Brain microvascular endothelial cell (primary cell): ENCODE measurements around the gene LRP5.

Experiments
- DNase-seq: peaks from one replicate; pipeline ENCODE4 v3.0.0-alpha.2; 2020
- H3K27ac ChIP-seq: fragments of 250-450 bp; sonication (Bioruptor Pico); 2 replicates; pipeline ENCODE4 v1.5.1; 2020; ENCODE audit warnings: mild to moderate bottlenecking, moderate library complexity
- H3K27me3 ChIP-seq: fragments of 250-450 bp; sonication (Bioruptor Pico); replicated peaks from 2 replicates; pipeline ENCODE4 v1.5.1; 2020; ENCODE audit warnings: mild to moderate bottlenecking
- H3K36me3 ChIP-seq: fragments of 250-450 bp; sonication (Bioruptor Pico); replicated peaks from 2 replicates; pipeline ENCODE4 v1.5.1; 2020; ENCODE audit warnings: mild to moderate bottlenecking
- H3K4me3 ChIP-seq: 2 replicates; pipeline ENCODE4 v1.5.1; 2011; ENCODE audit warnings: low read depth, mild to moderate bottlenecking, control low read depth, low read length, moderate library complexity
- CTCF ChIP-seq: IDR thresholded peaks from 2 replicates; pipeline ENCODE4 v1.5.1; 2011; ENCODE audit warnings: low read depth, mild to moderate bottlenecking, moderate library complexity, low read length, control low read depth, inconsistent platforms; ENCODE audit errors: missing control alignments
- in situ Hi-C: cut with HindIII; loops from 2 replicates; pipeline ENCODE4 v1.10.0; 2017; ENCODE audit warnings: low sequenced_read_pairs, low pct_ligation_motif_present

The LRP5 gene

DNA sequence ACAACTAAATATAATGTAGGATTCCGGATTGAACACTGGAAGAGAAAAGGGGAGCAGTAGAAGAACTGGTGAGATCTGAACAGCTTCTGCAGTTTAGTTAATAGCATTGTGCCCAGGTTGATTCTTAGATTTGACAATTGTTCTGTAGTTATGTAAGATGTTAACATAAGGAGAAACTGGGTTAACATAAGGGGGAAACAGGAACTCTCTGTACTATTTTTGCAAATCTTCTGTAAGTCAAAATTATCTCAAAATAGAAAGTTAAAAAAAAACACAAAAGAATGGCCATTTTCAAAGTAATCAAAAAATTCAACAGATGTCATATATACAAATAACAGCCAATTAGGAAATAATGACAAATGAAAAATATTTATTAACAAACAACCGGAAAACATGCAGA, 18.7 kb upstream of the LRP5 start:
- TF ChIP-seq CTCF: no peak

GRCh38 chr11:68295271-68295670, 17.1 kb upstream of the LRP5 start:
- DNase-seq: no peak
- Histone ChIP-seq H3K27me3 (no peaks in the 10 kb centered on the region), H3K36me3 (no peaks in the 10 kb centered on the region), H3K4me3 (no peak overlapping the region), H3K27ac (no peak overlapping the region)
- in situ Hi-C loops: no loop called here
- TF ChIP-seq CTCF: no peak

More for the DNA sequence above, 18.7 kb upstream of the LRP5 start:
- Histone ChIP-seq H3K4me3 (no peak overlapping the region), H3K27me3 (no peaks in the 10 kb centered on the region), H3K36me3 (no peaks in the 10 kb centered on the region), H3K27ac (no peak overlapping the region)
- in situ Hi-C loops: no loop called here
- DNase-seq: no peak

DNA sequence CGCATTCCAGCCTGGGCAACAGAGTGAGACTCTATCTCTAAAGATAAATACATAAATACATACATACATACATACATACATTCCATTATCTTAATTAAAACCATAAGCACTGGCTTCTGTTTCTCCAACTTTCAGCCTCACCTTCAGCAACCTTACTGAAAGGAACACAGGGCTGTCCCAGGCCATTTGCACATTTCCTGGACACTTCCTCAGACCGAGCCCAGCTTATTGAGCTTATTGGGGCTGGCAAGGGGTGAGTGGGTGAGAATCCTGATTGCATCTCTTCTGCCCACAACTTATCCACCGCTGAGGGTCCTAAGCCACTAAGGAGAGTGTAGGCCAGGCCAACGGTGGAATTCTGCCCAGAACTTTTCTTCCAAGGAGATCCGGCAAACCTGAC, 16.5 kb upstream of the LRP5 start:
- H3K27me3 ChIP-seq: no peaks in the 10 kb centered on the region
- H3K36me3 ChIP-seq: no peaks in the 10 kb centered on the region
- no peak overlapping the region for H3K4me3 ChIP-seq
- TF ChIP-seq CTCF: no peak
- in situ Hi-C loops: no loop called here
- no peak overlapping the region for H3K27ac ChIP-seq
- no peak for DNase-seq

- TF ChIP-seq CTCF: no peak
- no peak overlapping the region for H3K4me3 ChIP-seq
- H3K36me3 ChIP-seq: no peaks in the 10 kb centered on the region
- no peak for DNase-seq
- no peak overlapping the region for H3K27ac ChIP-seq
- in situ Hi-C loops: no loop called here
- no peaks in the 10 kb centered on the region for H3K27me3 ChIP-seq
Measured at GRCh38 chr11:68296344-68297051, 15.9 kb upstream of the LRP5 start.

GRCh38 chr11:68297052-68297378, 15.4 kb upstream of the LRP5 start:
- TF ChIP-seq CTCF: no peak
- in situ Hi-C loops: no loop called here
- Histone ChIP-seq H3K36me3 (no peaks in the 10 kb centered on the region), H3K4me3 (no peak overlapping the region), H3K27ac (no peak overlapping the region), H3K27me3 (no peaks in the 10 kb centered on the region)
- DNase-seq: no peak

GRCh38 chr11:68297494-68297811, 14.9 kb upstream of the LRP5 start:
- in situ Hi-C loops: no loop called here
- Histone ChIP-seq H3K27me3 (no peaks in the 10 kb centered on the region), H3K4me3 (no peak overlapping the region), H3K27ac (no peak overlapping the region), H3K36me3 (no peaks in the 10 kb centered on the region)
- no peak for TF ChIP-seq CTCF
- DNase-seq: no peak
